SHP77 (cell line): ENCODE measurements around the gene CEP20.
"Not testable (repeated sequence)": the region's sequence is repeated elsewhere in the genome, so short reads cannot be mapped to it uniquely, and the experiment has no call there.

ENCODE experiments used
- DNase-seq, 2 experiments: peaks; one replicate each; lab custom pipeline; 2025; lab: John Stamatoyannopoulos, UW

The CEP20 gene

GRCh38 chr16:15888072-15888976 is at the start of gene CEP20:
TSS of gene CEP20 (minus strand) at chr16:15888603. CDS start at chr16:15888585, 18 bp downstream.
- peak; percentile 91 to 93 for DNase-seq

GRCh38 chr16:15936809-15937208 is 48.4 kb upstream of the CEP20 start:
- not testable (repeated sequence) for DNase-seq

- DNase-seq, result no peak
These were observed 46.6 kb upstream of the CEP20 start for GRCh38 chr16:15934991-15935390.

DNA sequence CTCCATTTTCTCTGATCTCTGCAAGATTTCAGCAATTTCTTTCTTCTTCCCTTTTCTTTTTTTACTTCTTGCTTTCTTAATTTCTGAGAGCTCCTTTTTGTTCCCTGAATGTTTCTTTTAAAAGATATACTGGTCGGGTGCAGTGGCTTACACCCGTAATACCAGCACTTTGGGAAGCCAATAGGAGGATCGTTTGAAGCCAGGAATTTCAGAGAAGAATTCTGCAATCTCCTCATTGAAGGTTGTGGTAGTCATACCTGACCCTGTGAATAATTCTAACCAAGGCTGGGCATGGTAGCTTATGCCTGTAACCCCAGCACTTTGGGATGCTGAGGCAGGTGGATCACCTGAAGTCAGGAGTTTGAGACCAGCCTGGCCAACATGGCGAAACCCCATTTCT is 45.4 kb upstream of the CEP20 start:
- no peak for DNase-seq

- no peak for DNase-seq
These were observed 44.5 kb upstream of the CEP20 start for GRCh38 chr16:15932939-15933338.

- no peak for DNase-seq
These were observed 40.1 kb upstream of the CEP20 start for GRCh38 chr16:15928261-15929104.

DNA sequence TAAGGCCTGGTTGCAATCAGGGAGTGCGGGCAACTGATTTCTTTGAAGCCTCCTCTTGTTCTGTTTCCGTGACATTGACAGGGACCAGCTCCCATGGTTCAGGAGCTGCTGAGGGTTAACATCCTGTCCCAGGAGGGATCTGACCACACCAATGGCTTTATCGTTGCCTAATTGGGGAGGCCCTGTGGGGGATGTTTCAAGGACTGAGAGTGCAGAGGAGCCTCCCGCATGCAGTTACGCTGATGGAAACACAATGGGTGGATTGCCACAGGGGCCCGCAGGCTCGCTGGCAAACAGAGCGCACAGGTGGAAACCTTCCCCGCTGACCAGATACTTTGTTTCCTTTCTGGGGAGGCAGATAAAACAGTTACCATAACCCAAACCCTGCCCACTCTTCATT is 37.2 kb upstream of the CEP20 start:
- no peak for DNase-seq

GRCh38 chr16:15924996-15925395 is 36.6 kb upstream of the CEP20 start:
- no peak for DNase-seq

DNA sequence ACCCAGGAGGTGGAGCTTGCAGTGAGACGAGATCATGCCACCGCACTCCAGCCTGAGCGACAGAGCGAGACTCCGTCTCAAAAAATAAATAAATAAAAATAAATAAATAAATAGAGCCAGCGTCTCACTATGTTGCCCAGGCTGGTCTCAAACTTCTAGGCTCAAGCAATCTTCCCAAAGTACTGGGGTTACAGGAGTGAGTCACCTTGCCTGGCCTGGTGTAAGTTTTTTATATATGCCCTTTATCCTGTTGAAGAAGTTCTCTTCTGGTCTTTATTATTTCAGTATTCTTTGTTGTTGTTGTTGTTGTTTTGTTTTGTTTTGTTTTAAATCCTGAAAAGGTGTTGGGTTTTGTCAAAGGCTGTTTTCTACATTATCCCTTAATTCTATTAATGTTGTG is 30.9 kb upstream of the CEP20 start:
- DNase-seq, result no peak

GRCh38 chr16:15918314-15918713 is 29.9 kb upstream of the CEP20 start:
- DNase-seq, result not testable (repeated sequence)

- DNase-seq, result no peak
These were observed 27.9 kb upstream of the CEP20 start for GRCh38 chr16:15916323-15916722.

DNA sequence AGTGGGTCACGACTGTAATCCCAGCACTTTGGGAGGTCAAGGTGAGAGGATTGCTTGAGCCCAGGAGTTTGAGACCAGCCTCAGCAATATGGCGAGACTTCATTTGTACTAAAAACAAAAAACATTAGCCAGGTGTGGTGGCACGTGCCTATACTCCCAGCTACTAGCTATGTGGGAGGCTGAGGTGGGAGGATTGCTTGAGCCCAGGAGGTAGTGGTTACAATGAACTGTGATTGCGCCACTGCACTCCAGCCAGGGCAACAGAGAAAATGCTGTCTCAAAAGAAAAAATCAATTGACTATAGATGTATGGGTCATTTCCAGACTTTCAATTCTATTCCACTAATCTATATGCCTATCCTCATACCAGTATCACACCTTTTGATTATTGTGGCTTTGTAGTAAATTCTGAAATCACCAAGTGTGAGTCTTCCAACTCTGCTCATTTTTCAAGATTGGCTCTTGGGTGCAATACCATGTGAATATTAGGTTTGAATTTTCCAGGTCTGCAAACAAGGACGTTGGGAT is 27.2 kb upstream of the CEP20 start:
- no peak for DNase-seq

DNA sequence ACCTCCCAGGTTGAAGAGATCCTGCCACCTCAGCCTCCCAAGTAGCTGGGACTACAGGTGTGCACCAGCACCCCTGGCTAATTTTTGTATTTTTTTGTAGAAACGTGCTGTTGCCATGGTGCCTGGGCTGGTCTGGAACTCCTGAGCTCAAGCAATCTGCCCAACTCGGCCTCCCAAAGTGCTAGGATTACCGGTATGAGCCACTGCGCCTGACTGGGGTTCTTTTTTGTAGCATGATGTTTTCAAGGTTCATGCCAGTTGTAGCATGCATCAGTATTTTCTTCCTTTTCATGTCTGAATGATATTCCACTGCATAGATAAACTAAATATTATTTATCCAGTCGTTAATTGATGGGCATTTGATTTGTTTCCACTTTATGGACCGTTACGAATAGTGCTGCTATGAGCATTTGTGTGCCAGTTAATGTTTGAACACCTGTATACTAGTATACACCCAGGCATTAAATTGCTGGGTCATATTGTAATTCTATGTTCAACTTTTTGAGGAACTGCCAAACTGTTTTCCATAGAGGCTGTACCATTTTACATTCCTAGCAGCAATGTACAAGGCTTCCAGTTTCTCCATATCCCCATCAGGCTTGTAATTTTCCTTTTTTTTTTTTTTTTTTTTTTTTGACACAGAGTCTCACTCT is 24.8 kb upstream of the CEP20 start:
- DNase-seq, result no peak

DNA sequence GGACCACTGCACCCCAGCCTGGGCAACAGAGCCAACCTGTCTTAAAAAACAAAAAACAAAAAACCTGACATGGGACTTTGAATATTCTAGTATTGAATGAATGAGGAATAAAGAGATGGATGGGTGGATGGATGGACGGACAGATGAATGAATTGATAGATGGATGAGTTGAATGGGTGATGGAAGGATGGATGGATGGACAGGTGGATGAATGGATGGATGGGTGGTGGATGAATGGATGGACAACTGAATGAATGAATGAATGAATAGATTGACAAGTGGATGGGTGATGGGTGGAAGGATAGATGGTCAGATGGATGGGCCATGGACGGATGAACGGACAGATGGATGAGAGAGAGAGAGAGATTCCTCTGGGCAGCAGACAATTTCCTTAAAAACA is 22.8 kb upstream of the CEP20 start:
- DNase-seq, result no peak

- DNase-seq, result peak; percentile 13 to 49
These were observed 19.6 kb upstream of the CEP20 start for GRCh38 chr16:15907863-15908478.

GRCh38 chr16:15906439-15906838 is 18.0 kb upstream of the CEP20 start:
- DNase-seq, result no peak

GRCh38 chr16:15903960-15904359 is 15.6 kb upstream of the CEP20 start:
- DNase-seq, result no peak

GRCh38 chr16:15900901-15901500 is 12.6 kb upstream of the CEP20 start:
- no peak for DNase-seq

DNA sequence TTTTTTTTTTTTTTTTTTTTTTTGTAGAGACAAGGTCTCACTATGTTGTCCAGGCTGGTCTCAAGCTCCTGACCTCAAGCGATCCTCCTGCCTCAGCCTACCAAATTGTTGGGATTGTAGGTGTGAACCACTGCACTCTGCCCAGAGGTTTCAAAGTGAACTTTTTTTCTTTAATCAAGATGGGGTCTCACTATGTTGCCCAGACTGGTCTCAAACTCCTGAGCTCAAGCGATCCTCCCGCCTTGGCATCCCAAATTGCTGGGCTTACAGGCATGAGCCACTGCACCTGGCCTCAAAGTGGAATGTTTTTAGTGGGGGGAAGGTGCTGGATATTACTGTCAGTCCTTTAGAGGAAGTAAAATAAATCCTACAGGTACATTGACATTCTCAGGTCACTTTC is 12.0 kb upstream of the CEP20 start:
- DNase-seq, result no peak

DNA sequence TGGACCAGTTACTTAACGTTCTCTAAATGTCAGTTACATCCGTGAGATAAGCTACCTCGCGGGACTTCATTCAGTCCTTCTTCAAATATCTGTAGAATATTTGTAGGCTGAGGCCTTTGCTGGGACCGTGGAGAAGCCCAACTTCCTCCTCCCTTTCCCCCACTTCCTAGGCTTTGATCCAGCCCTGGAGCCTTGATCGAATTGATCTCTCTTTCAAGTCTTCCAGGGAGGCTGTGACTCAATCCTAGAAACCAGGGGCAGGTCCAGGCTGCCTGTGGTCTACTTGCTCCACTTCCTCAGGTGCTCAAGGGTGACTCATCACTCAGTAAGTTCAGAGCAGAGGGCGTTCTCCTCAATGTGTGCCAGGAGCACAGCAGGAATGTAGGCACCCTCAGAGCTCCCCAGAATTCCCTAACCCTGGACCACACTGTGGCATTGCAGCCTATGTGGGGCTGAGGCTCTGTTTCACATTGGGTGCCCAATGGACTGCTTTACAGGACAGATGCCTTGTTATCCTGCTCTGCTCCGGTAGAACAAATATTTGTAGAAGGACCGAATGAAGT is 11.2 kb upstream of the CEP20 start:
- no peak for DNase-seq

GRCh38 chr16:15898654-15899053 is 10.3 kb upstream of the CEP20 start:
- no peak for DNase-seq
